ENCODE measurements around the gene CHIT1. TPM values are rescaled to one million over a fixed set of nuclear protein-coding genes. Genes with fewer than 3 reads are reported as not detected.

Gene CHIT1
- total and polyA plus RNA-seq, 9 of the 15 experiments (the other 6 are each of a cell fraction or from before 2014, with no cell fraction given): not detected

DNA sequence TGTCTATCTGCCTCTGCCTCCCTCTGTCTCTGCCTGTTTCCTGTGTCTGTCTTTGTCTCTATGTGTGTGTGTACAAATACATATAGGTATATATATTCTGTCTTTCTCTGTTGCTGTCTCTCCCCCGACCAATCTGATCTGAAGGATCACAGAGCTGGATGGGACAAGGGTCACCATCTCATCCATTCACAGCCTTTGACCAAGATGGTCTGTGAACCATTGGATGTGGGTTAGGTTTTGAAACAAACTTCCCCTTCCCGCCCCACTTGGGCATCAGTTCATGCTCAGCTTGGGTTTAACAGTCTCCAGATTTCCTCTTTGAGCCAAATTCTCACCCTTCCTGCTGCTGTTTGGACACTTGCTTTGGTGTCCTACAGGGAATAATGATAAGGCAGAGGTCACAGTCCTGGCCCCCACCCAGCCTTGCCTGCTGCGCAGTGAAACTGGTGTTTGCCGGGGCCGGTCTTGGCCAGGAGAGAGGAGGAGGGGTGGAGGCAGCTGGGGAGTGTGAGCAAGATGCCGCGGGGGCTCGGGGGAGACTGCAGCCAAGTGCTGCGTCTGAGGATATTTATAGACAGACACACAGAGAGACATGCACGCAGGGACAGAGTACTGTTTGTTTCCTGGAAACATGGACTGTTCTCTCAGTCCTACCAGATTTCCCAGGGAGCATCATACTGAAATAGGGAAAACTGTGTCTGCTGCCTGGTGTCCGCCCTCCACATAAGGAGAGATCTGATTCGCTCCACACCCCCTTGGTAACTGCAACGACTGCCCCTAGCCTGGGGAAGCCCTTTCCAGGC, 48.8 kb upstream of the CHIT1 start:
- H4K20me1 ChIP-seq (replicated peaks; ENCODE audit: control insufficient read depth, insufficient read depth, low read length): no peaks in the 10 kb centered on the region
- TF ChIP-seq NRF1 (conservative IDR thresholded peaks at IDR 0.05 in 1 of 2, IDR thresholded peaks at IDR 0.05 in 1 of 2): peak; percentile 64 to 71
- no peak for TF ChIP-seq ZNF140 (CRISPR knock-in tag; IDR thresholded peaks at IDR 0.05)
- no peak for TF ChIP-seq NONO (IDR thresholded peaks at IDR 0.05; ENCODE audit: low read depth in 2 of 2, low read length in 1 of 2)
- TF ChIP-seq MEF2A (IDR thresholded peaks at IDR 0.05; ENCODE audit: control insufficient read depth, low read depth, low read length): peak; percentile 49; the same call in 1 of the 2 replicates
- TF ChIP-seq ZBTB7A (IDR thresholded peaks at IDR 0.05; ENCODE audit: borderline replicate concordance, control insufficient read depth, low read depth, low read length): peak; percentile 45; the same call in 1 of the 2 replicates
- peak; percentile 21; the same call in 1 of the 2 replicates for TF ChIP-seq CTBP1 (IDR thresholded peaks at IDR 0.05; ENCODE audit: borderline replicate concordance)
- TF ChIP-seq NR2C2 (CRISPR knock-in tag; IDR thresholded peaks at IDR 0.05): no peak
- TF ChIP-seq NR2C2 (tag; IDR thresholded peaks at IDR 0.05): peak; percentile 50
- TF ChIP-seq RB1 (IDR thresholded peaks at IDR 0.05; ENCODE audit: low read depth): peak; percentile 45; the same call in 1 of the 2 replicates
- DNase-seq (ENCODE audit: extremely low read depth in 1 of 4, low spot score in 3 of 4) (peak in 2 of 4 experiments; percentile 43 to 62), FAIRE-seq (no peak), ATAC-seq (peak; percentile 45)
- no peak overlapping the region for H3K27ac ChIP-seq (ENCODE audit: extremely low read depth, low read depth, low read length)
- no peaks in the 10 kb centered on the region for H3K36me3 ChIP-seq (ENCODE audit: control insufficient read depth, insufficient read depth, low read length)
- no peaks in the 10 kb centered on the region for H3K9me3 ChIP-seq (replicated peaks; ENCODE audit: control insufficient read depth, insufficient read depth, low read depth, low read length)
- in situ Hi-C loops (cut with MboI) (no loop called here), intact Hi-C loops (cut with micrococcal nuclease) (no loop called here)
- BruUV-seq (replicated peaks): no TSS peak
- POLR2A ChIA-PET: interaction anchor here (0.6 to 1.7 kb wide), 5 partner anchors 13 to 77 kb away, joined by 3 to 5 read pairs (median 3); no protein-coding TSS in a partner anchor
- H3K4me1 ChIP-seq (replicated peaks in 1 of 2; ENCODE audit: control insufficient read depth in 2 of 2, insufficient read depth in 2 of 2, low read length in 2 of 2): peaks cover 28 to 32% of the 10 kb centered on the region in 2 experiments
- H2AFZ ChIP-seq (ENCODE audit: low read depth, low read length): peak overlapping the region; percentile 41
- H3K79me2 ChIP-seq (ENCODE audit: control insufficient read depth, insufficient read depth, low read length): no peaks in the 10 kb centered on the region
- H3K9ac ChIP-seq (ENCODE audit: insufficient read depth in 1 of 2, low read depth in 2 of 2, low read length in 2 of 2): peak overlapping the region in 1 of 2 experiments; percentile 69; a peak in 2 of 4 replicates
- CTCF ChIA-PET (ENCODE audit: low intra/inter-chr PET ratio): no interaction called here
- peak overlapping the region; percentile 24; the same call in 1 of the 2 replicates for H3K4me2 ChIP-seq (ENCODE audit: insufficient read depth, low read length)
- WGBS (ENCODE audit: insufficient coverage, low coverage, missing lambda C conversion rate): 9% methylated on average over 13 of the region's 13 CpGs
- H3K4me3 ChIP-seq: no peak overlapping the region
- peaks cover 0 to 18% of the 10 kb centered on the region in 2 experiments; a peak in 1 of 5 replicates for H3K27me3 ChIP-seq (ENCODE audit: control insufficient read depth in 2 of 2, insufficient read depth in 2 of 2, low read length in 2 of 2)
- H3K9me1 ChIP-seq (ENCODE audit: control insufficient read depth, insufficient read depth, low read length): no peaks in the 10 kb centered on the region
